HT1080 (cell line): ENCODE data around the gene OR51E2. TPM values are rescaled to one million over a fixed set of nuclear protein-coding genes. Genes with fewer than 3 reads are reported as not detected.

Experiments used
- DNase-seq: peaks from one replicate; pipeline ENCODE4 v3.0.0-alpha.2; 2015; ENCODE audit warnings: low read depth
- total RNA-seq: library from RNA; depleted of rRNA; stranded (reverse); fragments of >200 nt; shearing (Covaris generic); gene quantifications from 2 replicates; pipeline ENCODE4 v1.2.3, GENCODE V29; 2014; rRNA removed

The OR51E2 gene
- total RNA-seq, 1 experiment from 2014 or later: not detected

GRCh38 chr11:4664786-4665185 is 32.9 kb downstream of the OR51E2 start:
- no peak for DNase-seq

GRCh38 chr11:4664183-4664582 is 33.5 kb downstream of the OR51E2 start:
- no peak for DNase-seq

- DNase-seq: no peak
Measured at GRCh38 chr11:4662876-4663275, 34.8 kb downstream of the OR51E2 start.

GRCh38 chr11:4658629-4659445 is 38.8 kb downstream of the OR51E2 start:
- DNase-seq: no peak

- no peak for DNase-seq
Measured at GRCh38 chr11:4654635-4655369, 42.9 kb downstream of the OR51E2 start.

- DNase-seq: no peak
Measured at GRCh38 chr11:4647766-4648165, 49.9 kb downstream of the OR51E2 start.

GRCh38 chr11:4645974-4646373 is 51.7 kb downstream of the OR51E2 start:
- no peak for DNase-seq

- DNase-seq: no peak
Measured at GRCh38 chr11:4644233-4644632, 53.4 kb downstream of the OR51E2 start.

- no peak for DNase-seq
Measured at GRCh38 chr11:4643682-4644081, 54.0 kb downstream of the OR51E2 start, which contains the start of gene OR51E1. TSS of gene OR51E1 (plus strand) at chr11:4643982. CDS start at chr11:4652527, 8,545 bp downstream.

- no peak for DNase-seq
Measured at GRCh38 chr11:4643076-4643475, 54.6 kb downstream of the OR51E2 start.

GRCh38 chr11:4642043-4642442 is 55.6 kb downstream of the OR51E2 start:
- no peak for DNase-seq

GRCh38 chr11:4641501-4641900 is 56.2 kb downstream of the OR51E2 start:
- DNase-seq: no peak

- DNase-seq: no peak
Measured at GRCh38 chr11:4639931-4640330, 57.7 kb downstream of the OR51E2 start.

- no peak for DNase-seq
Measured at GRCh38 chr11:4637662-4638047, 60.0 kb downstream of the OR51E2 start.

GRCh38 chr11:4636962-4637661 is 60.5 kb downstream of the OR51E2 start, which contains the start of gene OR51D1:
TSS of gene OR51D1 (plus strand) at chr11:4637477. CDS start at chr11:4639791, 2,314 bp downstream.
- DNase-seq: peak; percentile 60

GRCh38 chr11:4636136-4636535 is 61.5 kb downstream of the OR51E2 start:
- DNase-seq: no peak

Other genes with a start within 250 kb of the OR51E2 start
- gene OR52K2, start 248.6 kb downstream of the OR51E2 start, total RNA-seq: not detected in 2 replicates
- not detected in 2 replicates for gene OR52K1, start 215.2 kb downstream of the OR51E2 start, total RNA-seq
- gene OR52M1, start 152.7 kb downstream of the OR51E2 start, total RNA-seq: not detected in 2 replicates
- gene OR52I2, start 116.1 kb downstream of the OR51E2 start, total RNA-seq: not detected in 2 replicates
- gene OR52I1, start 103.8 kb downstream of the OR51E2 start, total RNA-seq: not detected in 2 replicates
- gene TRIM68, start 89.6 kb downstream of the OR51E2 start, total RNA-seq: 7.7 and 8.3 TPM in 2 replicates
- not detected in 2 replicates for gene OR51D1, start 60.4 kb downstream of the OR51E2 start, total RNA-seq
- not detected in 2 replicates for gene OR51E1, start 53.9 kb downstream of the OR51E2 start, total RNA-seq
- gene MMP26, start 6.9 kb upstream of the OR51E2 start, total RNA-seq: not detected in 2 replicates
- not detected in 2 replicates for gene OR51F1, start 72.1 kb upstream of the OR51E2 start, total RNA-seq
- not detected in 2 replicates for gene OR52R1, start 106.5 kb upstream of the OR51E2 start, total RNA-seq
- not detected in 2 replicates for gene OR51F2, start 123.5 kb upstream of the OR51E2 start, total RNA-seq
- gene OR51S1, start 151.4 kb upstream of the OR51E2 start, total RNA-seq: not detected in 2 replicates
- gene OR51T1, start 184.0 kb upstream of the OR51E2 start, total RNA-seq: not detected in 2 replicates
- not detected in 2 replicates for gene OR51A7, start 205.9 kb upstream of the OR51E2 start, total RNA-seq
- gene OR51G2, start 221.5 kb upstream of the OR51E2 start, total RNA-seq: not detected in 2 replicates
- not detected in 2 replicates for gene OR51G1, start 226.5 kb upstream of the OR51E2 start, total RNA-seq
- gene OR51A4, start 249.8 kb upstream of the OR51E2 start, total RNA-seq: not detected in 2 replicates